GM18909 (cell line): ENCODE measurements around the gene FBXL19.

ENCODE experiments used
- ATAC-seq: cut with Tn5 transposase; IDR thresholded peaks from one replicate; pipeline ENCODE4 v1.9.1; 2021; ENCODE audit warnings: mild to moderate bottlenecking; ENCODE audit not compliant: unreplicated experiment, poor library complexity

FBXL19 gene

DNA sequence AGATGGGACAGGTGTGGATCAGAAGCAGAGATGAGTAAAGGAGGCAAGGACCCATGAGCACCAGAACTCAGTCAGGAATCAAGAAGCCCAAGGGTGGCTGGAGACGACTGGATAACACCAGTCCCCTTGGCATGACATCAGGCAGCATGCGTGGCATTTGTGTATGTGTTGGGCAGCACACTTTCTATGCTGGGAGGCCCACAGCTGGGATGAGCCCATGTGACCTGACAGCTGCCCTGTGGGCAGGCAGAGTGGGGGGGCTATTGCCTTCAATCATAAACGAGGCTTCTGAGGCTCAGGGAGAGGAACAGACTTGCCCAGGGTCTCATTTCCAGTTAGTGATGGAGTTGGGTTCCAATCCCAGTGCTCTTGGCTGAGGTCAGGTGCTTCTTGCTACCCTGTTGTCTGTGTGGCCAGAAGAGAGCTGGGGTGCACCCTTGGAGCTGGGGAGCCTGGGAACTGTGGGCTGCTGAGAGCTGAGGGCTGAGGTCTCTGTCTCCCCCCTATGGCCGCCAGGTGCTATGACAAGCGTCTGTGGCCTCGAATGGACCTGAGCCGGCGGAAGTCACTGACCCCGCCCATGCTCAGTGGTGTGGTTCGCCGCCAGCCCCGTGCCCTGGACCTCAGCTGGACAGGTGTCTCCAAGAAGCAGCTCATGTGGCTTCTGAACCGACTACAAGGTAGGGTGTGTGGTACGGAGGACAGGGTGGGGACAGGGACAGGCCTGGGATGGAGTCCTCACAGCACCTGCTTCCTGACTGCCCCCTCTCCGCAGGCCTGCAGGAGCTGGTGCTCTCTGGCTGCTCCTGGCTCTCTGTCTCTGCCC lies 18.4 kb downstream of the FBXL19 start:
- peak; percentile 89 for ATAC-seq

GRCh38 chr16:30942426-30942806 lies 19.0 kb downstream of the FBXL19 start:
- no peak for ATAC-seq

- ATAC-seq: no peak
Observed at GRCh38 chr16:30944352-30944751, 21.0 kb downstream of the FBXL19 start.

GRCh38 chr16:30946671-30947540 lies 23.5 kb downstream of the FBXL19 start:
- no peak for ATAC-seq

GRCh38 chr16:30947541-30947858 lies 24.1 kb downstream of the FBXL19 start:
- no peak for ATAC-seq

GRCh38 chr16:30947859-30948666 lies 24.7 kb downstream of the FBXL19 start:
- ATAC-seq: peak; percentile 6

- ATAC-seq: peak; percentile 69
Observed at GRCh38 chr16:30948667-30949649, 25.6 kb downstream of the FBXL19 start, which contains the start of gene ORAI3. ORAI3 (plus strand) TSS chr16:30949068; CDS start chr16:30949290, 222 bp downstream.

DNA sequence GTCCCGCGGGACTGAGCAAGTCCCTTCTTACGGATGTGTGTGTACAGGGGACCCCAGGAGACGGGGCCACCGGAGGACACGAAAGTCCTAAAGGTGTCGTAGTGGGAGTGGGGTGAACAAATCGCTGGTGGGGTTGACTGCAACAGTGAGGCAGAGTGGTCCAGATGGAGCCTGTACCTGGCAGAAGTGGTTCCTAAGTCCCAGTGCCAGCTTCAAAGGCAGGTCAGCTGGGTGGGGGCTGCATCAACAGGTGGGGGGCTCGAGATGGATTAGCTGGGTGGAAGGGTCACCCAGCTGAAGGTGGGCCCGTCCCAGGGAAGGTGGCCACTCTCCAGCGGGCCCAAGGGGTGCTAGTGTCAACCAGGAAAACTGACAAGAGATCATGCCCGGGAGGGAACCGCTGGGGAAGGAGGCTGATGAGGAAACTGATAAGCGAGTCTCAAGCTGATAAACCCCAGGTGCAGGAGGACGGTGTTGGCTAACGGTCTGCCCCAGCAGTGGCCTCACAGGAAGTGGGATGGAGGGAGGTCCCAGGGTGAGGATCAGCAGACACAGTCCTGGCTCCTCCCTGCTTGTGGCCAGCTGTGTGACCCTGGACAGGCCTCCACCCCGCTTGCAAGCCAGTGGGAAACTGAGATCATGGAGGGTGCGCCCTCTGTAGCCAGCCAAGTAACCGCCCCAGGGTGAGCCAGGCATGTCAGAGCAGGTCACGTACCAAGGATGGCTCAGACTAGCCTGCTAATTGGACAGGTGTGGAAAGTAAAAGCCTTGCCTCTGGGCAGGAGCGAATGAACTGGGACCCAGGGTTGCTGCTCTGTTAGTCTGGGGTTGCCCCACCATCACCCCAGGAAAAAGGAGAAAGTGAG lies 26.5 kb downstream of the FBXL19 start:
- ATAC-seq: peak; percentile 57

GRCh38 chr16:30950516-30951065 lies 27.2 kb downstream of the FBXL19 start:
- no peak for ATAC-seq

- ATAC-seq: no peak
Observed at GRCh38 chr16:30951193-30951592, 27.8 kb downstream of the FBXL19 start.

- no peak for ATAC-seq
Observed at GRCh38 chr16:30951750-30952149, 28.4 kb downstream of the FBXL19 start.

GRCh38 chr16:30953111-30953510 lies 29.7 kb downstream of the FBXL19 start:
- no peak for ATAC-seq

DNA sequence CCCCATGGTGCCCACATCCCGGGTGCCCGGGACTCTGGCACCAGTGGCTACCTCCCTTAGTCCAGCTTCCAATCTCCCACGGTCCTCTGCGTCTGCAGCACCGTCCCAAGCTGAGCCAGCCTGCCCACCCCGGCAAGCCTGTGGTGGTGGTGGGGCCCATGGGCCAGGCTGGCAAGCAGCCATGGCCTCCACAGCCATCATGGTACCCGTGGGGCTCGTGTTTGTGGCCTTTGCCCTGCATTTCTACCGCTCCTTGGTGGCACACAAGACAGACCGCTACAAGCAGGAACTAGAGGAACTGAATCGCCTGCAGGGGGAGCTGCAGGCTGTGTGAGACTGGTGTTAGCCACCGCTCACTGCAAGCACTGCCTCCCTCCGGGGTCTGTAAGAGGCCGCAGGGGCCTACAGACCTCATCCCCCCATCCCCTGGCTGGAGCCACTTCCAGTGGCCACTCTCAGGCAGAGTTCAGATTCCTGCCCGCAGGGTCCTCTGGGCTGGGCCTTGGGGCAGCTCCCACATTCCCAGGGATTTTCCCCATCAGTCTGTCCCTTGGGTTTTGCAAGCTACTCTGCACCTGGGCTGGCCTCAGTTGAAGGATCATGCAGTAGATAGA lies 30.2 kb downstream of the FBXL19 start:
- no peak for ATAC-seq

DNA sequence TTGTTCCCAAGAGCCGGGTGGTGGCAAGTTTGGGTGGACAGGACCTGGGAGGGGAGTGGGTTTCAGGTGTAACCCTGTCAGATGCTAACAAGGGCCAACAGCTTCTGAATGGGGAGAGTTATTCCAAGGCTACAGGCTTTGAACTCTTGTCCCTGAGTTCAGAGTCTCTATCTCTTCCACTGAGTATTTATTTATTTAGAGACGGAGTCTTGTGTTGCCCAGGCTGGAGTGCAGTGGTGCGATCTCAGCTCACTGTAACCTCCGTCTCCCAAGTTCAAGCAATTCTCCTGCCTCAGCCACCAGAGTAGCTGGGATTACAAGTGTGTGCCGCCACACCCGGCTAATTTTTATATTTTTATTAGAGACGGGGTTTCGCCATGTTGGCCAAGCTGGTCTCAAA lies 31.6 kb downstream of the FBXL19 start:
- ATAC-seq: no peak

- ATAC-seq: peak; percentile 44
Observed at GRCh38 chr16:30956601-30957455, 33.5 kb downstream of the FBXL19 start.

- peak; percentile 77 for ATAC-seq
Observed at GRCh38 chr16:30957456-30958174, 34.2 kb downstream of the FBXL19 start, which contains the start of gene SETD1A. SETD1A (plus strand) TSS chr16:30957754; CDS start chr16:30958732, 978 bp downstream.
